Fibroblast of lung (primary cell): ENCODE measurements around the gene CRTAP. TPM values are rescaled to one million over a fixed set of nuclear protein-coding genes. Genes with fewer than 3 reads are reported as not detected.

Experiments
- DNase-seq, 2 donors: peaks; one replicate each; pipeline versions ENCODE4 v3.0.0 to v3.0.0-alpha.2; 2010; ENCODE audit warnings: low read depth in 2 of 2
- H2AFZ ChIP-seq: 2 replicates; pipeline ENCODE4 v1.5.1; 2012; ENCODE audit warnings: low read length, control low read depth, inconsistent platforms
- H3K27ac ChIP-seq: 2 replicates; pipeline ENCODE4 v1.5.1; 2011; ENCODE audit warnings: low read length, control low read depth; ENCODE audit not compliant: insufficient read depth
- H3K27me3 ChIP-seq: 2 replicates; pipeline ENCODE4 v1.5.1; 2011; ENCODE audit warnings: mild to moderate bottlenecking, low read length; ENCODE audit not compliant: control insufficient read depth, insufficient read depth
- H3K36me3 ChIP-seq: 2 replicates; pipeline ENCODE4 v1.5.1; 2011; ENCODE audit warnings: low read length; ENCODE audit not compliant: control insufficient read depth, insufficient read depth
- H3K4me1 ChIP-seq: 2 replicates; pipeline ENCODE4 v1.5.1; 2011; ENCODE audit warnings: low read length; ENCODE audit not compliant: control insufficient read depth, insufficient read depth; ENCODE audit errors: extremely low read depth
- H3K4me2 ChIP-seq: 2 replicates; pipeline ENCODE4 v1.5.1; 2011; ENCODE audit warnings: low read length, control low read depth; ENCODE audit not compliant: insufficient read depth; ENCODE audit errors: extremely low read depth
- H3K4me3 ChIP-seq, 4 experiments: fragments of 200-600 bp in 1 of 4; sonication (generic) in 1 of 4; replicated peaks in 1 of 4; 2 replicates each; pipeline ENCODE4 v1.5.1; 2011 to 2016; ENCODE audit warnings: low read length in 4 of 4, low read depth in 3 of 4, mild to moderate bottlenecking in 3 of 4, control low read depth in 2 of 4, inconsistent platforms in 1 of 4, mixed read lengths in 1 of 4; ENCODE audit not compliant: insufficient read depth in 1 of 4; ENCODE audit errors: control extremely low read depth in 1 of 4
- H3K79me2 ChIP-seq: 2 replicates; pipeline ENCODE4 v1.5.1; 2012; ENCODE audit warnings: mild to moderate bottlenecking, low read length, inconsistent platforms; ENCODE audit not compliant: control insufficient read depth, insufficient read depth
- H3K9ac ChIP-seq: 2 replicates; pipeline ENCODE4 v1.5.1; 2011; ENCODE audit warnings: mild to moderate bottlenecking, low read length, control low read depth; ENCODE audit not compliant: insufficient read depth
- H3K9me3 ChIP-seq: 2 replicates; pipeline ENCODE4 v1.5.1; 2012; ENCODE audit warnings: low read depth, low read length; ENCODE audit not compliant: control insufficient read depth, insufficient read depth
- H4K20me1 ChIP-seq: 2 replicates; pipeline ENCODE4 v1.5.1; 2011; ENCODE audit warnings: low read length; ENCODE audit not compliant: control insufficient read depth, insufficient read depth; ENCODE audit errors: extremely low read depth
- EZH2 ChIP-seq: IDR thresholded peaks from 2 replicates; pipeline ENCODE4 v1.5.1; 2012; ENCODE audit warnings: low read length, control low read depth, mild to moderate bottlenecking; ENCODE audit errors: missing control alignments
- polyA plus RNA-seq, 2 donors: library from polyadenylated mRNA; depleted of rRNA in 1 of 2; stranded (reverse) in 1 of 2; unstranded in 1 of 2; fragments of >200 nt; gene quantifications; 2 replicates each; pipeline ENCODE4 v1.2.1, GENCODE V29; 2011 to 2012; ENCODE audit warnings: missing spikeins in 1 of 2
- total RNA-seq: library from RNA; depleted of rRNA; stranded (reverse); fragments of >200 nt; gene quantifications from 2 replicates; pipeline ENCODE4 v1.2.1, GENCODE V29; 2014
- TF ChIP-seq, protein P1 (sequence below), 2 donors: IDR thresholded peaks in 1 of 2; conservative IDR thresholded peaks in 1 of 2; 1 replicate in 1 of 2; 2 replicates in 1 of 2; pipeline ENCODE4 v1.5.1; 2011 to 2012; ENCODE audit warnings: low read length in 2 of 2, control low read depth in 1 of 2, inconsistent platforms in 1 of 2, low read depth in 1 of 2, mild to moderate bottlenecking in 1 of 2

The CRTAP gene
- total and polyA plus RNA-seq, 2 donors (not counting 1 experiment from before 2014, with no cell fraction given): 318 to 332 TPM

DNA sequence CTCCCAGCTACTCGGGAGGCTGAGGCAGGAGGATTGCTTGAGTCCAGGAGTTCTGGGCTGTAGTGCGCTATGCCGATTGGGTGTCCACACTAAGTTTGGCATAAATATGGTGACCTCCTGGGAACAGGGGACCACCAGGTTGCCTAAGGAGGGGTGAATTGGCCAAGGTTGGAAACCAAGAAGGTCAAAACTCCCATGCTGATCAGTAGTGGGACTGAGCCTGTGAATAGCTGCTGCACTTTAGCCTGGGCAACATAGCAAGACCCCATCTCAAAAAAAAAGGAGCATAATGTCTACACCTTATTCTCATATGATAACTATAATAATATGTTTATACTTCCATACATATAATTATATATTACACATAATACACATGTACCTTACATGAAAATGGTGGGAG lies 10.8 kb upstream of the CRTAP start:
- no peaks in the 10 kb centered on the region for H3K4me1 ChIP-seq
- no peaks in the 10 kb centered on the region for H4K20me1 ChIP-seq
- no peak overlapping the region for H2AFZ ChIP-seq
- TF ChIP-seq EZH2: no peak
- TF ChIP-seq, protein P1, sequence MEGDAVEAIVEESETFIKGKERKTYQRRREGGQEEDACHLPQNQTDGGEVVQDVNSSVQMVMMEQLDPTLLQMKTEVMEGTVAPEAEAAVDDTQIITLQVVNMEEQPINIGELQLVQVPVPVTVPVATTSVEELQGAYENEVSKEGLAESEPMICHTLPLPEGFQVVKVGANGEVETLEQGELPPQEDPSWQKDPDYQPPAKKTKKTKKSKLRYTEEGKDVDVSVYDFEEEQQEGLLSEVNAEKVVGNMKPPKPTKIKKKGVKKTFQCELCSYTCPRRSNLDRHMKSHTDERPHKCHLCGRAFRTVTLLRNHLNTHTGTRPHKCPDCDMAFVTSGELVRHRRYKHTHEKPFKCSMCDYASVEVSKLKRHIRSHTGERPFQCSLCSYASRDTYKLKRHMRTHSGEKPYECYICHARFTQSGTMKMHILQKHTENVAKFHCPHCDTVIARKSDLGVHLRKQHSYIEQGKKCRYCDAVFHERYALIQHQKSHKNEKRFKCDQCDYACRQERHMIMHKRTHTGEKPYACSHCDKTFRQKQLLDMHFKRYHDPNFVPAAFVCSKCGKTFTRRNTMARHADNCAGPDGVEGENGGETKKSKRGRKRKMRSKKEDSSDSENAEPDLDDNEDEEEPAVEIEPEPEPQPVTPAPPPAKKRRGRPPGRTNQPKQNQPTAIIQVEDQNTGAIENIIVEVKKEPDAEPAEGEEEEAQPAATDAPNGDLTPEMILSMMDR (conservative IDR thresholded peaks at IDR 0.05 in 1 of 2, IDR thresholded peaks at IDR 0.05 in 1 of 2; ENCODE audit: low read depth in 1 of 2, low read length in 2 of 2): no peak
- DNase-seq: no peak
- no peak overlapping the region for H3K4me2 ChIP-seq
- H3K27ac ChIP-seq: no peak overlapping the region
- H3K9me3 ChIP-seq: no peaks in the 10 kb centered on the region
- H3K4me3 ChIP-seq: no peak overlapping the region
- H3K36me3 ChIP-seq: no peaks in the 10 kb centered on the region
- H3K27me3 ChIP-seq: no peaks in the 10 kb centered on the region
- no peak overlapping the region for H3K9ac ChIP-seq
- no peaks in the 10 kb centered on the region for H3K79me2 ChIP-seq

DNA sequence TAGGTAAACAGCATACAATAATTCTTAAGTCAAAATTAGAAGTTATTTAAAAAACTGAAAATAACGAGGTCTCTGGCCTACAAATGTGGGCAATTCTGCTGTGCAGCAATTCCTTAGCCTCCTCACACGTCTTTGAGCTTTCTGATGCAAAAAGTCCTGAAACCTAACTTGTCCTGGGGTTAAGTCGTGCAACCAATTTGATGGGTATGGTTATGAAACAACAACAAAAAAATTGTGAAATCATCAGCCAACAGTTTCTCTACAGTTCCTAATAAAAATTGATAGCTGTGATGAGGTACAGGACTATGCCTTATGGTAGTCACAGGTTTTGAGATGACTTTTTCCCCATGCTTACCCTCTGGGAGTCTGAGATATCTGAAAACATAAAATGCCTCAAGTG lies 10.3 kb upstream of the CRTAP start:
- Histone ChIP-seq H3K9me3 (no peaks in the 10 kb centered on the region), H3K4me2 (no peak overlapping the region), H3K4me3 (no peak overlapping the region), H3K27ac (no peak overlapping the region), H3K9ac (no peak overlapping the region), H2AFZ (no peak overlapping the region), H3K79me2 (no peaks in the 10 kb centered on the region), H3K4me1 (no peaks in the 10 kb centered on the region), H3K36me3 (no peaks in the 10 kb centered on the region), H3K27me3 (no peaks in the 10 kb centered on the region), H4K20me1 (no peaks in the 10 kb centered on the region)
- TF ChIP-seq, protein P1 (conservative IDR thresholded peaks at IDR 0.05 in 1 of 2, IDR thresholded peaks at IDR 0.05 in 1 of 2; ENCODE audit: low read depth in 1 of 2, low read length in 2 of 2): no peak
- DNase-seq: no peak

DNA sequence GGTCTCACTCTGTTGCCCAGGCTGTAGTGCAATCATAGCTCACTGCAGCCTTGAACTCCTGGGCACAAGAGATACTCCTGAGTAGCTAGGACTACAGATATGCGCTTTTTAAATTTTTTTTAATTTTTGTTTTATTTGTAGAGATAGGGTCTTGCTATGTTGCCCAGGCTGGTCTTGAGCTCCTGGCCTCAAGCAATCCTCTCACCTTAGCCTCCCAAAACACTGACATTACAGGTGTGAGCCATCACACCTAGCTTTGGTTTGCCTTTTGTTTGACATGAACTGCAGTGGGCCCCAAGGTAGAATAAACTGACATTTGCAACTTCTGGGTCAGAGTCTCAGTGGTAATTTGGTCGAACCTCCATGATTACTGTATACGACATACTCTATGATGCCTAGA lies 9.0 kb upstream of the CRTAP start:
- Histone ChIP-seq H3K9me3 (no peaks in the 10 kb centered on the region), H3K4me3 (no peak overlapping the region), H3K27me3 (no peaks in the 10 kb centered on the region), H4K20me1 (no peaks in the 10 kb centered on the region), H3K79me2 (no peaks in the 10 kb centered on the region), H3K4me1 (no peaks in the 10 kb centered on the region), H2AFZ (no peak overlapping the region), H3K27ac (no peak overlapping the region), H3K36me3 (no peaks in the 10 kb centered on the region), H3K9ac (no peak overlapping the region), H3K4me2 (no peak overlapping the region)
- DNase-seq: no peak
- TF ChIP-seq, protein P1 (conservative IDR thresholded peaks at IDR 0.05 in 1 of 2, IDR thresholded peaks at IDR 0.05 in 1 of 2; ENCODE audit: low read depth in 1 of 2, low read length in 2 of 2): no peak
- no peak for TF ChIP-seq EZH2
